Activated CD8-positive, alpha-beta T cell treated with anti-CD3 and anti-CD28 coated beads for 36 hours (primary cell): ENCODE results near the gene COPS6. TPM values are rescaled to one million over a fixed set of nuclear protein-coding genes. Genes with fewer than 3 reads are reported as not detected.
A peak's percentile ranks its signal among the peaks of the same experiment; 100 is the strongest.

Source experiments
- ATAC-seq: fragments of 200-7000 bp; cut with Tn5 transposase; one replicate; pipeline ENCODE4 v1.10.0; 2021; ENCODE audit warnings: mild to moderate bottlenecking, moderate library complexity
- CTCF ChIA-PET: fragments of 350-600 bp; sonication (Branson Sonifier 250); formaldehyde crosslinking; loops from one replicate; lab custom pipeline; 2021; ENCODE audit warnings: antibody characterized with exemption; lab: Charles Lee
- POLR2A ChIA-PET: fragments of 350-600 bp; sonication (Branson Sonifier 250); formaldehyde crosslinking; loops from one replicate; lab custom pipeline; 2021; ENCODE audit warnings: antibody characterized with exemption; lab: Charles Lee
- DNase-seq: peaks from one replicate; pipeline ENCODE4 v3.0.0-alpha.2; 2020
- H3K27ac Mint-ChIP-seq: one replicate; pipeline ENCODE4 v1.8.0; 2021; ENCODE audit warnings: mild to moderate bottlenecking, mixed read lengths
- H3K27me3 Mint-ChIP-seq: one replicate; pipeline ENCODE4 v1.8.0; 2021; ENCODE audit warnings: mixed read lengths
- H3K36me3 Mint-ChIP-seq: one replicate; pipeline ENCODE4 v1.8.0; 2021; ENCODE audit warnings: low read depth, mixed read lengths
- H3K4me1 Mint-ChIP-seq: one replicate; pipeline ENCODE4 v1.8.0; 2021; ENCODE audit warnings: low read depth, mixed read lengths
- H3K4me3 Mint-ChIP-seq: one replicate; pipeline ENCODE4 v1.8.0; 2021; ENCODE audit warnings: mild to moderate bottlenecking, moderate library complexity, mixed read lengths
- H3K9me3 Mint-ChIP-seq: one replicate; pipeline ENCODE4 v1.8.0; 2021; ENCODE audit warnings: mixed read lengths
- intact Hi-C: fragments of 100-400 bp; cut with micrococcal nuclease; formaldehyde crosslinking; loops from one replicate; pipeline ENCODE4 v1.10.0; 2022
- total RNA-seq, 2 experiments: library from RNA; stranded (reverse); gene quantifications; one replicate each; pipeline ENCODE4 v1.2.3, GENCODE V29; 2021
- TF ChIP-seq, protein P1 (sequence below): fragments of 200-600 bp; IDR thresholded peaks from one replicate; pipeline ENCODE4 v1.8.0; 2022; ENCODE audit warnings: antibody characterized with exemption, mild to moderate bottlenecking

Gene COPS6
- total RNA-seq, 2 experiments from 2014 or later = 81.3 to 86.3 TPM

DNA sequence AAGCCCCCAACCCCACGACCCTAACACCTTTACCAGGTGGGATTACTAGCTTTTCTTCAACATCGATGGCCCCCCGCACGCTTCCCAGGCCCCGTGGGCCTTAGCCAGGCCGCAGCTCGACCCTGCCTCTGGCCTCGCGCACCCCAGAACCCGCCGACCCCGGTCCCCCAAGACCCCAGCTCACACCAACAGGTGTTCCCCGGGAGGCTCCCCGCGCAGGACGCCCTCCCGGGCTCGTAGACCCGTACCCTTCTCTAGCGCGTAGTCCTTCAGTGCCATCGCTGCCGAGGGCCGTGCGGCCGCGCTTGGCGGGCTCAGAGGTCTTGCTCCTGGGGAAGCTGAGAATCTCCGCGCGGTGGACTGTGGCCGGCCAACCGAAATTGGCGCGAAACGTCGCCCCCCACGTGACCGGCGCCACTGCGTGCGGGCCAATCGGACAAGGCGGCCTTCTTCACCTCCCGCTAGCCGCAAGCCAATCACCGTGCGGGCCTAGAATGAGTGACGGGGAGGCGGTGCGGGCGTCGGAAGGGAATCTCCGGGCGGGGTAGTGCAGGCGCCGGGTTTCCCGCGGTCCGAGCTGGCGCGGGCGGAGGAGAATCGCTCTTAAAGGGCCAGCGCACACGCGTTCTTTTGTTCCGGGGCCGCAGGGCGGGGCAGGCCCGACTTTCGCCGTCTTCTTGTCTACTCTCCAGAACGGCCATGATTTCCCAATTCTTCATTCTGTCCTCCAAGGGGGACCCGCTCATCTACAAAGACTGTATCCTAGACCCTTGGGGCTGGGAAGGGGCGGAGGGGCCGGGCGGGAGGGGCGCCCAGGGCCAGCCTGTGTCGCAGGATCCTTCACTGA is 12.5 kb downstream of the COPS6 start, which contains the start of the genes AP4M1 and MCM7:
Gene AP4M1 (plus strand): TSS at position 628 of the 847 bp plus-strand sequence. CDS start 72 bp downstream, at position 700.
Gene MCM7 (minus strand): TSS at position 382 of the 847 bp plus-strand sequence. CDS start 103 bp downstream, at position 279.
- H3K4me1 Mint-ChIP-seq = peaks cover 39% of the 10 kb centered on the region
- H3K27ac Mint-ChIP-seq = peak within 1 kb of the TSS; percentile 95
- H3K27me3 Mint-ChIP-seq = no peaks in the 10 kb centered on the region
- peak; percentile 91 for ATAC-seq
- peak; percentile 99 for DNase-seq
- H3K36me3 Mint-ChIP-seq = peaks cover 44% of the 10 kb centered on the region
- ChIA-PET POLR2A (interaction anchor here (0.7 to 8.5 kb wide), 27 partner anchors 10 to 666 kb away, joined by 3 to 187 read pairs (median 4); partner anchors contain the start of genes CNPY4, COPS6, MBLAC1 and MEPCE), CTCF (interaction anchor here (0.9 to 3.1 kb wide), 15 partner anchors 9 to 109 kb away, joined by 3 to 18 read pairs (median 5); partner anchors contain the start of genes MBLAC1 and ZSCAN21)
- no peaks in the 10 kb centered on the region for H3K9me3 Mint-ChIP-seq
- TF ChIP-seq, protein P1, sequence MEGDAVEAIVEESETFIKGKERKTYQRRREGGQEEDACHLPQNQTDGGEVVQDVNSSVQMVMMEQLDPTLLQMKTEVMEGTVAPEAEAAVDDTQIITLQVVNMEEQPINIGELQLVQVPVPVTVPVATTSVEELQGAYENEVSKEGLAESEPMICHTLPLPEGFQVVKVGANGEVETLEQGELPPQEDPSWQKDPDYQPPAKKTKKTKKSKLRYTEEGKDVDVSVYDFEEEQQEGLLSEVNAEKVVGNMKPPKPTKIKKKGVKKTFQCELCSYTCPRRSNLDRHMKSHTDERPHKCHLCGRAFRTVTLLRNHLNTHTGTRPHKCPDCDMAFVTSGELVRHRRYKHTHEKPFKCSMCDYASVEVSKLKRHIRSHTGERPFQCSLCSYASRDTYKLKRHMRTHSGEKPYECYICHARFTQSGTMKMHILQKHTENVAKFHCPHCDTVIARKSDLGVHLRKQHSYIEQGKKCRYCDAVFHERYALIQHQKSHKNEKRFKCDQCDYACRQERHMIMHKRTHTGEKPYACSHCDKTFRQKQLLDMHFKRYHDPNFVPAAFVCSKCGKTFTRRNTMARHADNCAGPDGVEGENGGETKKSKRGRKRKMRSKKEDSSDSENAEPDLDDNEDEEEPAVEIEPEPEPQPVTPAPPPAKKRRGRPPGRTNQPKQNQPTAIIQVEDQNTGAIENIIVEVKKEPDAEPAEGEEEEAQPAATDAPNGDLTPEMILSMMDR = no peak
- intact Hi-C loops = no loop called here
- H3K4me3 Mint-ChIP-seq = peak within 1 kb of the TSS; percentile 91

DNA sequence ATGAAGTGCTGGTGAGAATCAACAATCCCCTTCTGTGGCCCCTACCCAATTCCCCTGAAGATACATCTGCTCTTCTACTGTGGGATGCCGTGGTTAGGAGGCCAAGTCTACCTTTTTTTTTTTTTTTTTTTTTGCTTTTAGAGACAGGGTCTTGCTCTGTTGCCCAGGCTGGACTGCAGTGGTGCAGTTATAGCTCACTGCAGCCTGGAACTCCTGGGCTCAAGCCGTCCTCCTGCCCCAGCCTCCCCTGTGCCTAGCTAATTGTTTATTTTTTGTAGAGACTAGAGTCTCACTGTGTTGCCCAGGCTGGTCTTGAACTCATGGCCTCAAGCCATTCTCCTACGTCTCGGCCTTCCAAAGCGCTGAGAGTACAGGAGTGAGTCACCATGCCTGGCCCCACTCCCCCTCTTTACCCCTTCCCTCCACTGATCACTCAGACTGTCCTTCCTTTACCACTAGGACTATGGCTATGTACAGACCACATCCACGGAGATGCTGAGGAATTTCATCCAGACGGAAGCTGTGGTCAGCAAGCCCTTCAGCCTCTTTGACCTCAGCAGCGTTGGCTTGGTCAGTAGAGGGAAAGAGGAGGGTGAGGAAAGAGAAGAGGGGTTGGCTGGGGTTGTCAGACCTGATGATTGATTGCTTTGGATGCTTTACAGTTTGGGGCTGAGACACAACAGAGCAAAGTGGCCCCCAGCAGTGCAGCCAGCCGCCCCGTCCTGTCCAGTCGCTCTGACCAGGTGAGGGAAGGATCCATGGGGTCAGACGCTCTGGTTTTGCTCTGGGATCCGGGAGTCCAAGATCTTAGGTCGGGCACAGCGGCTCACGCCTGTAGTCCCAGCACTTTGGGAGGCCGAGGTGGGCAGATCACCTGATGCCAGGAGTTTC is 14.4 kb downstream of the COPS6 start:
- ChIA-PET POLR2A (interaction anchor here (1.1 to 8.5 kb wide), 4 partner anchors 10 to 479 kb away, joined by 3 to 187 read pairs (median 51); partner anchors contain the start of genes COPS6 and MBLAC1), CTCF (interaction anchor here (0.7 to 3.1 kb wide), 6 partner anchors 8 to 278 kb away, joined by 3 to 18 read pairs (median 3); no protein-coding TSS in a partner anchor)
- Mint-ChIP-seq H3K4me3 (peak overlapping the region; percentile 91), H3K4me1 (peaks cover 27% of the 10 kb centered on the region), H3K27ac (peak overlapping the region; percentile 72), H3K9me3 (no peaks in the 10 kb centered on the region), H3K27me3 (no peaks in the 10 kb centered on the region), H3K36me3 (peaks cover 37% of the 10 kb centered on the region)
- ATAC-seq (no peak), DNase-seq (no peak)
- intact Hi-C loops = no loop called here
- TF ChIP-seq, protein P1 = no peak

DNA sequence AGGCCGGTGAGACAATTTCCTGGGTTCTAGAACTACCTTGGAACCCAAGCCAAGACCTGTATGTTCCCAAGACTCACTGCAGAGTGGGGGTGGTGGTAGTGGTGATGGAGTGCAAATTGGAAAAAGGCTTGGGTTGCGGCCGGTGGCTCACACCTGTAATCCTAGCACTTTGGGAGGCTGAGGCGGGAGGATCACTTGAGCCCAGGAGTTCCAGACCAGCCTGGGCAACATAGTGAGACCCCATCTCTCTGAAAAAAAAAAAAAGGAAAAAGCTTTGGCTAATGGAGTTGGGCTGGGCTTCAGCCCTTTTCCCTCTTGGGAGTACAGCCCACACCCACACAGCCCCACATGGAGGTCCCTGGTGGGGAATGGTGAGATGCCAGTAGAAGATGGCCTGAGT is 16.8 kb downstream of the COPS6 start:
- no peak overlapping the region for H3K27ac Mint-ChIP-seq
- TF ChIP-seq, protein P1 = no peak
- CTCF ChIA-PET = interaction anchor here (1.2 to 1.5 kb wide), 2 partner anchors 25 to 115 kb away, joined by 3 to 4 read pairs; no protein-coding TSS in a partner anchor
- DNase-seq = no peak
- H3K4me3 Mint-ChIP-seq = no peak overlapping the region
- H3K36me3 Mint-ChIP-seq = peaks cover 16% of the 10 kb centered on the region
- ATAC-seq = no peak
- POLR2A ChIA-PET = interaction anchor here (1.4 to 8.5 kb wide), 3 partner anchors 7 to 15 kb away, joined by 3 to 187 read pairs (median 59); partner anchors contain the start of gene COPS6
- intact Hi-C loops = no loop called here
- H3K9me3 Mint-ChIP-seq = no peaks in the 10 kb centered on the region
- no peaks in the 10 kb centered on the region for H3K27me3 Mint-ChIP-seq
- H3K4me1 Mint-ChIP-seq = peaks cover 8% of the 10 kb centered on the region

DNA sequence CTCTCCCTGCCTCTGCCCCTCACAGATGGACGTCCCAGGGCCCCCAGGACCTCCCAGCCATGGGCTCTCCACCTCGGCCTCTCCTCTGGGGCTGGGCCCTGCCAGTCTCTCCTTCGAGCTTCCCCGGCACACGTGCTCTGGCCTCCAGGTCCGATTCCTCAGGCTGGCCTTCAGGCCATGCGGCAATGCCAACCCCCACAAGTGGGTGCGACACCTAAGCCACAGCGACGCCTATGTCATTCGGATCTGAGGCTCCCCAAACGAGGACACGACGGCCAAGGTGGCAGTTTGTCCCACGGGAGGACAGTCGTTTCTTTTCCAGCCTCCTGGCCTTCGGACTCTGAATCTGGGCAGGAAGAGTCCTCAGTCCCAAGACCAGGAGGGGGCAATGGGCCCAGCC is 17.9 kb downstream of the COPS6 start:
- Mint-ChIP-seq H3K4me1 (peaks cover 8% of the 10 kb centered on the region), H3K9me3 (no peaks in the 10 kb centered on the region), H3K4me3 (no peak overlapping the region), H3K27ac (no peak overlapping the region), H3K36me3 (peaks cover 20% of the 10 kb centered on the region), H3K27me3 (no peaks in the 10 kb centered on the region)
- ChIA-PET CTCF (no interaction called here), POLR2A (interaction anchor here (1.4 to 8.5 kb wide), 2 partner anchors 14 to 16 kb away, joined by 3 to 187 read pairs; partner anchors contain the start of gene COPS6)
- intact Hi-C loops = no loop called here
- no peak for DNase-seq
- no peak for ATAC-seq
- TF ChIP-seq, protein P1 = no peak
